ENCODE results near the gene MISP3.

- TF ChIP-seq CTCF (IDR thresholded peaks at IDR 0.05) (no peak), POLR2A (IDR thresholded peaks at IDR 0.05) (no peak), POLR2AphosphoS5 (IDR thresholded peaks at IDR 0.05; ENCODE audit: insufficient read depth in 1 of 2, low read depth in 1 of 2) (no peak)
Measured at GRCh38 chr19:14033946-14034345, 38.6 kb upstream of the MISP3 start.
